Activated T-helper 1 cell treated with anti-CD3 and anti-CD28 coated beads, Interleukin-12 subunit alpha, Interleukin-12 subunit beta, Interleukin-2, Interleukin-4 antibody, amounts not matched to agents 30 ng/mL and 10 ng/mL and 1 ng/mL, durations not matched to agents 14 hours and 24 hours and 36 hours (primary cell): ENCODE data around the gene FGD4. TPM values are rescaled to one million over a fixed set of nuclear protein-coding genes. Genes with fewer than 3 reads are reported as not detected.

Experiments used
- DNase-seq: peaks from one replicate; pipeline ENCODE4 v3.0.0; 2021; ENCODE audit warnings: low spot score
- H3K27ac Mint-ChIP-seq: one replicate; pipeline ENCODE4 v1.8.0; 2021; ENCODE audit warnings: mild to moderate bottlenecking, mixed read lengths
- H3K27me3 Mint-ChIP-seq: one replicate; pipeline ENCODE4 v1.8.0; 2022; ENCODE audit warnings: mild to moderate bottlenecking, moderate library complexity, mixed read lengths; ENCODE audit not compliant: insufficient read depth
- H3K36me3 Mint-ChIP-seq: one replicate; pipeline ENCODE4 v1.8.0; 2021; ENCODE audit warnings: low read depth, mixed read lengths
- H3K4me1 Mint-ChIP-seq: one replicate; pipeline ENCODE4 v1.8.0; 2021; ENCODE audit warnings: low read depth, mixed read lengths
- H3K4me3 Mint-ChIP-seq: one replicate; pipeline ENCODE4 v1.8.0; 2021; ENCODE audit warnings: mild to moderate bottlenecking, moderate library complexity, mixed read lengths
- H3K9me3 Mint-ChIP-seq: one replicate; pipeline ENCODE4 v1.8.0; 2021; ENCODE audit warnings: mixed read lengths
- intact Hi-C: fragments of 100-400 bp; cut with micrococcal nuclease; formaldehyde crosslinking; loops from one replicate; pipeline ENCODE4 v1.15.1; 2024
- total RNA-seq: library from RNA; stranded (reverse); gene quantifications from 2 replicates; pipeline ENCODE4 v1.2.3, GENCODE V29; 2022

The FGD4 gene
- total RNA-seq, 1 donor from 2014 or later = 0.03 TPM

DNA sequence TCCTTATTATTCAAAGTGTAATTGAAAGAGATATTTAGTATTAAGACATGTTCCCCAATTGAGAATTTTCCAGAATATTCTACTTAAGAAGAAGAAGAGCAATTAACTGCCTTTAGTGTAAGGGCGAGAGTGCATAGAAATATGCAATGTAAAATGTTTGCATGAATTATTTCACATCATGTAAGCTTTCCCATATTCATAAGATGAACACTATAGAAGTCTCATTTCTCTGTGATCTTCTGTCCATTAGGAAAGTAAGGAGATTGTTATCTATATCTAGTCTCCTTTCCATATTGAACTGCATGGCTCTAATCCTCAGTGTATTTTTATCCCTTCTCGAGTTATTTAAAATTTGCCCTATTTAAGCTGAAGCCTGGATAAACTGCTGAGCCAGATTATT is 17.1 kb upstream of the FGD4 start:
- H3K27ac Mint-ChIP-seq = no peak overlapping the region
- no peak for DNase-seq
- no peaks in the 10 kb centered on the region for H3K9me3 Mint-ChIP-seq
- H3K27me3 Mint-ChIP-seq = peaks cover 18% of the 10 kb centered on the region
- no peaks in the 10 kb centered on the region for H3K36me3 Mint-ChIP-seq
- no peaks in the 10 kb centered on the region for H3K4me1 Mint-ChIP-seq
- H3K4me3 Mint-ChIP-seq = no peak overlapping the region
- intact Hi-C loops = no loop called here

DNA sequence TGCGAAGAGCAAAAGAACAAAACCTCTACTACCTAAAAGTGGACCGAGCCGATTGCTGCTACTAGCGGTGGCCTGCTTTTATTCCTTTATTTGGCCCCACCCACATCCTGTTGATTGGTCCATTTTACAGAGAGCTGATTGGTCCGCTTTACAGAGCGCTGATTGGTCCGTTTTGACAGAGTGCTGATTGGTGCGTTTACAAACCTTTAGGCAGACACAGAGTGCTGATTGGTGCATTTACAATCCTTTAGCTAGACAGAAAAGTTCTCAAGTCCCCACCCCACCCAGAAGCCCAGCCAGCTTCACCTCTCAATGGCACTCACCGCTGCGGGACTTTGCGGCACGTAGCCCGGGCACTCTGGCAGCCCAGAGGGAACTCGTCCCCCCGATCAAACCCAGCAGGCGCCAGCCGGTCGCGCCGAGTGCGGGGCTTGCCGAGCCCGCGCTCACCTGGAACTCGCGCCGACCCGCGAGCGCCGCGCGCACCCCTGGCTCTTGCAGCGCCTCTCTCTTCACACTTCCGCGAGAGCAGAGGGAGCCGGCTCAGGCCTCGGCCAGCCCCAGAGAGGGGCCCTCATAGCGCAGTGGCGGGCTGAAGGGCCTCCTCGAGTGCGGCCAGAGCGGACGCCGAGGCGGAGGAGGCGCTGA is 8.7 kb upstream of the FGD4 start:
- intact Hi-C loops = loop anchor here (10.0 kb wide), 1 partner anchor 284 kb away; the partner anchor contains the start of gene DNM1L
- peak overlapping the region; percentile 64 for H3K4me3 Mint-ChIP-seq
- no peaks in the 10 kb centered on the region for H3K9me3 Mint-ChIP-seq
- DNase-seq = no peak
- H3K27me3 Mint-ChIP-seq = peaks cover 4% of the 10 kb centered on the region
- H3K36me3 Mint-ChIP-seq = no peaks in the 10 kb centered on the region
- H3K27ac Mint-ChIP-seq = no peak overlapping the region
- no peaks in the 10 kb centered on the region for H3K4me1 Mint-ChIP-seq

DNA sequence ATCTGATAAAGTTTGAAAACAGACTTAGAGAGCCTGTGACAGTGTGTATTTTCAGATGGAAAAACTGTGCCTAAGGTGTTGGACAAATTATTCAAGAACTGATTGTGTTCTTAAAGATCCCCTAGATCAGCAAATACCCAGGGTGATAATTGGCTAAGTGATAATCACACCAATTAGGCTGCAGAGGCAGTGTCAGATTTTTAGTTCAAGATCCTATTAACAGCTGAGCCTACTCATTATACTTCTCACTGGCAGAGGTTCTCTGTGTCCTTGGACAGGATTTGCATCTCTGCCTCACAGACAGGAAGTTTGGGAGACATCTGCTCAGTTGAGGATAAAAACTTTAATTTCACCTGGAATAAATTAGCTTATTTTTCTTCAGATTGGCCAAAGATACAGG is 4.3 kb upstream of the FGD4 start:
- Mint-ChIP-seq H3K27ac (no peak overlapping the region), H3K36me3 (no peaks in the 10 kb centered on the region), H3K4me1 (peaks cover 5% of the 10 kb centered on the region), H3K27me3 (peaks cover 14% of the 10 kb centered on the region), H3K9me3 (no peaks in the 10 kb centered on the region), H3K4me3 (no peak overlapping the region)
- no peak for DNase-seq
- intact Hi-C loops = loop anchor here (10.0 kb wide), 1 partner anchor 280 kb away; the partner anchor contains the start of gene DNM1L

DNA sequence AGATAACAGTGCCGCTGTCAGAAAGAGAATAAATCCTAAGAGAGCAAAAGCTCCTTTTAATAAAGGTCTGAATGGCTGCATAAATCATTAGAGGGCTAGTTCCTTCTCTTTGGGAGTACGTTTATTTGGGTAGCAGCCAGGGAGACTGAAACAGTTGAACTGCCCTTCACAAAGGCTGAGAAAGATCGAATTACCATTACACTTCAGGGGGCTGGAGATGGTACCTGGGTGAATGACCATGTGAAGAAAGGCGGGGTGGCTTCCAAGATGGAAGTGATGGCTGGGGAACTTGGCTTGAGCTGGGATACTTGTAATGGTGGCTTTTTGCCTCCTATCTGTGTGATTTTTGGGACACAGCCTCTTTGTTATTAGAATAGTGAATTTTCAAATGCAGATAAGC is 1.7 kb upstream of the FGD4 start:
- intact Hi-C loops = loop anchor here (10.0 kb wide), 1 partner anchor 277 kb away; the partner anchor contains the start of gene DNM1L
- DNase-seq = no peak
- Mint-ChIP-seq H3K27me3 (peaks cover 29% of the 10 kb centered on the region), H3K9me3 (no peaks in the 10 kb centered on the region), H3K4me1 (peaks cover 13% of the 10 kb centered on the region), H3K36me3 (peaks cover 2% of the 10 kb centered on the region), H3K4me3 (peak overlapping the region; percentile 17), H3K27ac (no peak overlapping the region)

DNA sequence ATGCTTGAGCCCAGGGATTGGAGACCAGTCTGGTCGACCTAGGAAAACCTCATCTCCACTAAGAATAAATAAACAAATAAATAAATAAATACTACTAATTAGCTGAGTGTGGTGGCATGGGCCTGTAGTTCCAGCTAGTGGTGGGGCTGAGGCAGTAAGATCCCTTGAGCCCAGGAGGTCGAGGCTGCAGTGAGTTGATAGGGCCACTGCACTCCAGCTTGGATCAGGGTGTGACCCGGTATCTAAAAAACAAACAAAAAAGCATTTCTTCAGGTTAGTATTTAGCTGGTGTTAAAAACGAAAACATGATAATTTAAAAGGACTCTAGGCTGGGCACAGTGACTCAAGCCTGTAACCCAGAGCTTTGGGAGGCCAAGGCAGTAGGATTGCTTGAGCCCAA is 1.2 kb upstream of the FGD4 start:
- Mint-ChIP-seq H3K36me3 (peaks cover 2% of the 10 kb centered on the region), H3K9me3 (no peaks in the 10 kb centered on the region), H3K4me1 (peaks cover 13% of the 10 kb centered on the region), H3K27ac (no peak overlapping the region), H3K27me3 (peaks cover 29% of the 10 kb centered on the region), H3K4me3 (peak overlapping the region; percentile 11)
- intact Hi-C loops = loop anchor here (10.0 kb wide), 1 partner anchor 277 kb away; the partner anchor contains the start of gene DNM1L
- DNase-seq = no peak

DNA sequence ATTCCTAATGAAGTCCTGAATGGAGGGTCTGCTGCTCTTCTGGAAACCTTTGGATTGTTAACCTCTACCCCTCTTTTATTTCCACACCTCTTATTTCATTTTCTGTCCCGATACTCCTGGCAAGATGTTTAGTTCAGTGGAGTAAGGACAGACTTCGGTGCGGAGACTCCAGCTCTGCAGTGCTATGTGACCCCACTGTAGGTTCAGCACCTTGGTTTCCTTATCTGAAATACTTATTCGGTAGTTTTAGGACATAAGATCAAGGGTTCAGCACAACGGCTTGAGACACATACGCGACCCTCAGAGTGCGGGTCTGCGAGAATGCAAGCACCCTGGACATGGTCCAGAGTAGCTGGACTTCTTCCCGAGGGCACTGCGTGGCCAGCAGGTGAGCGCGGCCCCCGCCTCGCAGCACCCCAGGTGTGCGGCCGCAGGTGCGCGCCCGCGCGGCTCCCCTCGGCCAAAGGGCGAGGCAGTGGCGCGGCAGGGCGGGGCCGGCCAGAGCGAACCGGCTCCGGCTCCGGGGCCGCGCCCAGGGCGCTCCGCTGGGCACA is 465 bp upstream of the FGD4 start:
- H3K27me3 Mint-ChIP-seq = peaks cover 29% of the 10 kb centered on the region
- H3K9me3 Mint-ChIP-seq = no peaks in the 10 kb centered on the region
- peak overlapping the region; percentile 71 for H3K4me3 Mint-ChIP-seq
- H3K36me3 Mint-ChIP-seq = peaks cover 2% of the 10 kb centered on the region
- no peak overlapping the region for H3K27ac Mint-ChIP-seq
- no peak for DNase-seq
- intact Hi-C loops = loop anchor here (1.0 to 10.0 kb wide), 2 partner anchors 276 to 746 kb away; partner anchors contain the start of gene DNM1L
- peaks cover 13% of the 10 kb centered on the region for H3K4me1 Mint-ChIP-seq

DNA sequence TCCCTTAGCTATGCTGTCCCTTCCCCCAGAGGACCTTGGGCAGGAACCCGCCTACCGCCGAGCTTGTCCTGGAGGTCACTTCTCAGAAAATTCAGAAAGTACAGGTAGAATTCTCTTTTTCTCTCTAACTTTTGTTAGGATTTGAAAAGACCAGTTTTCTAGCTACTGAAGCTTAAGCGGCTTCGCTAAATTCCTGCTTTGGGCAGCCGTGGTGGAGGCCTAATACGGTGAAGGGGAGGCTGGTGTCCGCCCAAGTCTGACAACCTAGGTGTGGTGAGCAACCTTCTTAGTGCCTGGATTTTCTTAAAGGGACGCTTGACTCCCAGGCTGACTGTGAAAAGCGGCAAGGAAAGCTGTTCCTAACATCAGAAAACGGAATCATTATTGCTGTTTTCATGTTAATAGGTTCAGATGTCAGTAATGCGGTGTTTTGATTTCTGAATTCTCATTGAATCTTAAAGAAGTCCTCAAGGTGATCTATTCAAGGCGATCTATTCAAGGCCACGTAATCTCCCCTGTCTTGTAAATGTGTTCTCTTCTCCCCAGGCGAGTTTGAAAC is 835 bp downstream of the FGD4 start:
- Mint-ChIP-seq H3K27me3 (peaks cover 29% of the 10 kb centered on the region), H3K4me1 (peaks cover 13% of the 10 kb centered on the region), H3K9me3 (no peaks in the 10 kb centered on the region), H3K27ac (no peak overlapping the region), H3K4me3 (peak overlapping the region; percentile 70), H3K36me3 (peaks cover 2% of the 10 kb centered on the region)
- intact Hi-C loops = no loop called here
- no peak for DNase-seq

DNA sequence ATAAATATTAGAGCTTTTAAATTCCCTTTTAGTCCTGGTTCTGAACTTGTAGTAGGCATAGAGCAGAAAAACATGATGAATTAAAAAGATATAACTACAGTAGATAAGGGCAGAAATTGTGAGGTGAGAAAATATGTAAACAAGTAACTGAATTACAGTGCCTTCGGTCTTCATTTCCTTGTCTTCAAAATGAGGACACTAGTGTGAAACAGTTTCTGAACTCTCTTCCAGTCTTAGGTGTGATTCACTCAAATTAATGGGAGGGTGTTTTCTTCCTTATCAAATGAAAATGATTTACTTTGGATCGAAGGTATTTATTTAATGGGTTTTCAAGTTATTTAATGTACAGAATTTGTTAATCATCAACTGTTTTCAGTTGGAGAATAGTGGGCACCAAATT is 1.5 kb downstream of the FGD4 start:
- H3K36me3 Mint-ChIP-seq = peaks cover 2% of the 10 kb centered on the region
- no peaks in the 10 kb centered on the region for H3K9me3 Mint-ChIP-seq
- intact Hi-C loops = no loop called here
- peaks cover 29% of the 10 kb centered on the region for H3K27me3 Mint-ChIP-seq
- peak overlapping the region; percentile 70 for H3K4me3 Mint-ChIP-seq
- no peak overlapping the region for H3K27ac Mint-ChIP-seq
- DNase-seq = no peak
- H3K4me1 Mint-ChIP-seq = peaks cover 13% of the 10 kb centered on the region

DNA sequence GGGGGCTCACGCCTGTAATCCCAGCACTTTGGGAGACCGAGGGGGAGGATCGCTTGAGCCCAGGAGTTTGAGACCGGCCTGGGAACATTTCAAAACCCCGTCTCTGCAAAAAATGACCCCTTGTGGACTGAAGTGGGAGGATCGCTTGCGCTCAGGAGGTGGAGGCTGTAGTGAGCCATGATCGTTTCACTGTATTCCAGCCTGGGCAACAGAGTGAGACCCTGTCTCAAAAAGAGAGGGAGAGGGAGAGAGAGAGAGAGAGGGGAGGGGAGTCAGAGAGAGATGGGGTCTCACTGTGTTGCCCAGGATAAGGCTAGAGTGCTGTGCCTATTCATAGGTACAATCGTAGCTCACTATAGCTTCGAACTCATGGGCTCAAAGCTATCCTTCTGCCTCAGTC is 2.8 kb downstream of the FGD4 start:
- intact Hi-C loops = no loop called here
- no peak overlapping the region for H3K4me3 Mint-ChIP-seq
- H3K9me3 Mint-ChIP-seq = no peaks in the 10 kb centered on the region
- H3K4me1 Mint-ChIP-seq = peaks cover 13% of the 10 kb centered on the region
- no peak overlapping the region for H3K27ac Mint-ChIP-seq
- peaks cover 2% of the 10 kb centered on the region for H3K36me3 Mint-ChIP-seq
- H3K27me3 Mint-ChIP-seq = peaks cover 26% of the 10 kb centered on the region
- no peak for DNase-seq

DNA sequence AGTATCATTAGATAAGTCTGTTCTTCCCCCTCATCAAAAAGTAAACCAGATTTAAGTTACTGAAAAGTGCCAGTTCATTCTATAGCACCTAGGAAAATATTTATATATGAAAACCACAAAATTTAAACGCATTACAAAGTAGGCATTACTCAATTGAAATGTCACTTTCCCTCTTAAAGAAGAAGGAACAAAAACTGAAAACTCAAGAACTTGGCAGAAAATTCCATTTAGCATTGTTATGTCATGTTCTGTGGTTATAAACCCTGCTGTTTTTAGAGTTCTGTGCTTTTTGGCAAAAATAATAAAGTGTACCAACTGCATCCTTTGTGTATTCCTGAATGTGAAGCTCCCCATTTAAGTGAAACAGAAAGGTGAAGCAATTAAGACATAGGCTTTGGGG is 3.6 kb downstream of the FGD4 start:
- no peak for DNase-seq
- intact Hi-C loops = no loop called here
- Mint-ChIP-seq H3K4me3 (no peak overlapping the region), H3K9me3 (no peaks in the 10 kb centered on the region), H3K27ac (no peak overlapping the region), H3K4me1 (peaks cover 13% of the 10 kb centered on the region), H3K27me3 (peaks cover 22% of the 10 kb centered on the region), H3K36me3 (peaks cover 2% of the 10 kb centered on the region)

DNA sequence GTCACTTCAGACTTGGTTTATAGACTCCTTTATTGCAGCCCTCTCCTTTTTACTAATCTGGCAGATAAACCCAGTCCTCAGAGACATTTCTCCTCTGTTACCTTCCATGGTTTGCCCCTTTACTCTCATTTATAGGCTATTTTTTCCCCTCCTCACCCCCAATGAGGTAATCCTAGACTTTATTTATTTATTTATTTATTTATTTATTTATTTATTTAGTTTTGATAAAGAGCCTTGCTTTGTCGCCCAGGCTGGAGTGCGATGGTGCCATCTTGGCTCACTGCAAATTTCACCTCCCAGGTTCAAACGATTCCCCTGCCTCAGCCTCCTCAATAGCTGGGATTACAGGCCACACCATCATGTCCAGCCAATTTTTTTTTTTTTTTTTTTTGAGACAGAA is 8.4 kb downstream of the FGD4 start:
- no peak for DNase-seq
- Mint-ChIP-seq H3K4me3 (no peak overlapping the region), H3K9me3 (no peaks in the 10 kb centered on the region), H3K27me3 (peaks cover 2% of the 10 kb centered on the region), H3K27ac (no peak overlapping the region), H3K4me1 (no peaks in the 10 kb centered on the region), H3K36me3 (no peaks in the 10 kb centered on the region)
- intact Hi-C loops = no loop called here

DNA sequence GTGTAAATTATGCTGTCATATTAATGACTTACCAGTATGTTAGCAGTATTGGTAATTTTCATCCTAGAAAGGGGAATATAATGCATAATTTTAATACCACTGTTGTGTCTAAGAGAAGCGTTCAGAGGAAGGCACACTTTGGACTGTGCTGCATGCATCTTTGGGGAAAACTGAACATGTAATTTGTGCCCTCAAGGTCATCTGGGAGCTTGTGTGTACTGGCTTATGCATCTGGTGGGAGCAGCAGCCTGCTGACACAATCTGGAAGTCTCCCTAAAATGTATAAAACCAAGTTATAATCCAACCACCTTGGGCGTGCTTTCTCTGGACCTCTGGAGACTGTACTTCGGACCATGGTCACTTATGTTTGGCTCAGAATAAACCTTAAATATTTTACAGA is 14.1 kb downstream of the FGD4 start:
- Mint-ChIP-seq H3K4me3 (no peak overlapping the region), H3K9me3 (no peaks in the 10 kb centered on the region), H3K27me3 (no peaks in the 10 kb centered on the region), H3K36me3 (no peaks in the 10 kb centered on the region), H3K4me1 (no peaks in the 10 kb centered on the region), H3K27ac (no peak overlapping the region)
- no peak for DNase-seq
- intact Hi-C loops = no loop called here

DNA sequence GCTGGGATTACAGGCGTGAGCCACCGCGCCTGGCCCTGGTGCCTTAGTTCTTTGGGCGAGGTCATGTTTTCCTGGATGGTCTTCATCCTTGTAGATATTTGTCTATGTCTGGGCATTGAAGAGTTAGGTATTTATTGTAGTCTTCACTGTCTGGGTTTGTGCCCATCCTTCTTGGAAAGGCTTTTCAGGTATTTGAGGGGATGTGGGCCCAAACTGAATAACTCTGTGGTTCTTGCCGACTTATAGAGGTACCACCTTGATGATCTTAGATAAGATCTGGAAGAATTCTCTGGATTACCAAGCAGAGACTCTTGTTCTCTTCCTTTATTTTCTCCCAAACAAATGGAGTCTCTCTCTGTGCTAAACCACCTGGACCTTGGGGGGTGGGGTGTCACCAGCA is 18.9 kb downstream of the FGD4 start:
- no peak overlapping the region for H3K27ac Mint-ChIP-seq
- H3K4me1 Mint-ChIP-seq = no peaks in the 10 kb centered on the region
- no peak for DNase-seq
- no peaks in the 10 kb centered on the region for H3K27me3 Mint-ChIP-seq
- intact Hi-C loops = no loop called here
- no peaks in the 10 kb centered on the region for H3K36me3 Mint-ChIP-seq
- no peaks in the 10 kb centered on the region for H3K9me3 Mint-ChIP-seq
- H3K4me3 Mint-ChIP-seq = no peak overlapping the region
